PFSK-1 (cell line): Measurements from ENCODE around the gene GAREM1.

ENCODE experiments used
- POLR2AphosphoS5 ChIP-seq: IDR thresholded peaks from 2 replicates; pipeline ENCODE4 v1.6.1; 2012; ENCODE audit warnings: low read depth, mild to moderate bottlenecking, control low read depth, low read length, moderate library complexity
- REST ChIP-seq, 2 experiments: IDR thresholded peaks; 2 replicates each; pipeline versions ENCODE4 v1.6.1 to v1.8.0; 2011 to 2012; ENCODE audit warnings: low read depth in 2 of 2, low read length in 2 of 2, control low read depth in 1 of 2, inconsistent platforms in 1 of 2, mild to moderate bottlenecking in 1 of 2, moderate library complexity in 1 of 2; ENCODE audit not compliant: insufficient read depth in 1 of 2
- SIN3A ChIP-seq: IDR thresholded peaks from 2 replicates; pipeline ENCODE4 v1.6.1; 2012; ENCODE audit warnings: mild to moderate bottlenecking, low read length, moderate library complexity, borderline replicate concordance; ENCODE audit not compliant: insufficient read depth
- TAF1 ChIP-seq: IDR thresholded peaks from 2 replicates; pipeline ENCODE4 v1.6.1; 2012; ENCODE audit warnings: low read length, control low read depth, borderline replicate concordance; ENCODE audit not compliant: insufficient read depth

- TF ChIP-seq SIN3A (no peak), REST (IDR thresholded peaks at IDR 0.05; ENCODE audit: insufficient read depth in 1 of 2, low read depth in 2 of 2, low read length in 2 of 2) (no peak), TAF1 (no peak), POLR2AphosphoS5 (no peak)
Observed at GRCh38 chr18:32437100-32437834, 33.4 kb downstream of the GAREM1 start.
